ENCODE data around the gene CX3CR1. TPM values are rescaled to one million over a fixed set of nuclear protein-coding genes. Genes with fewer than 3 reads are reported as not detected.

CX3CR1 gene, protein sequence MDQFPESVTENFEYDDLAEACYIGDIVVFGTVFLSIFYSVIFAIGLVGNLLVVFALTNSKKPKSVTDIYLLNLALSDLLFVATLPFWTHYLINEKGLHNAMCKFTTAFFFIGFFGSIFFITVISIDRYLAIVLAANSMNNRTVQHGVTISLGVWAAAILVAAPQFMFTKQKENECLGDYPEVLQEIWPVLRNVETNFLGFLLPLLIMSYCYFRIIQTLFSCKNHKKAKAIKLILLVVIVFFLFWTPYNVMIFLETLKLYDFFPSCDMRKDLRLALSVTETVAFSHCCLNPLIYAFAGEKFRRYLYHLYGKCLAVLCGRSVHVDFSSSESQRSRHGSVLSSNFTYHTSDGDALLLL
- under 1 TPM; 0.67 to 0.94 (median 0.70) TPM for total RNA-seq
- long read RNA-seq, donor 1 = 0 reads
- long read RNA-seq, donor 2 = 0 reads

DNA sequence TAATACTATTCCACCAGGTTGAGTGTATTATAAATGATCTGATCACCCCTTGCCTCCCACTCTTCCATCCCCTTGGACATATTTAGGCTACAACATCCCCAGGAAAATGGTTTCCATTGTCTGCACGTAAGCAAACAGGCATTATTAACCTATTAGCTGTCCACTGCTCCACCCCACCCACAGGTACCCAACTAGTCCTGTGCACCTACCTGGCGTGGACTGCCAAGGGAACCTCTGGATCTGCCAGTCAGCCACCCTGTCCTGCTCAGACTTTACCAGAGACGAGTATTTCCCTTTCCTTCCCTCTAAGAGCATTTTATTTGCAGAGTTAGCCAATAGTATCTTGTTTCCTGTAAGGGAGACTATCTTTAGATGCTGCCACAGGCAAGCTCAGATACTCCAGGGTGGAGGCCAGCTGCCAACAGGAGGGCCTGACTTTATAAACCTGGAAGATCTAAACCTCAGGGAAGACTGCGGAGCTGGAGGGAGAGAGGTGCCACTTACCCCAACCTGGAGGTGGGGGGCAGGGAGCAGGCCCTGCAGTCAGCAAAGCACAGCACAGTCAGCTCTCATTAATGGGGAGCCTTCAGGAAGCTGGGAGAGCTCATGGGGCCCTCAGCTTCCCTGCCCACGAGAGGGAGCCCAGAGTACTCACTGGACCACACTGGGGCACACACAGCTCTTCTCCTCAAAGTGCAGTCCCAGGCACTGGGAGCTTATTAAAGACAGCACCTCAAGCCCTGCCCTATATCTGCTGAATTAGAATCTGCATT, at the start of gene CX3CR1:
TSS of gene CX3CR1 (minus strand) at position 292 of the 773 bp plus-strand sequence. CDS start 13,527 bp downstream, outside the sequence.
- no peaks in the 10 kb centered on the region for H3K36me3 ChIP-seq (ENCODE audit: low read depth)
- ATAC-seq = no peak
- no peaks in the 10 kb centered on the region for H3K4me1 ChIP-seq (ENCODE audit: low read depth)
- DNase-seq = no peak
- H3K9me3 ChIP-seq = no peaks in the 10 kb centered on the region
- intact Hi-C loops (cut with DNase I, micrococcal nuclease) = loop anchor here in 1 of 2 donors (10.0 kb wide), 1 partner anchor 155 kb away; no protein-coding TSS in a partner anchor
- TF ChIP-seq, protein P1, sequence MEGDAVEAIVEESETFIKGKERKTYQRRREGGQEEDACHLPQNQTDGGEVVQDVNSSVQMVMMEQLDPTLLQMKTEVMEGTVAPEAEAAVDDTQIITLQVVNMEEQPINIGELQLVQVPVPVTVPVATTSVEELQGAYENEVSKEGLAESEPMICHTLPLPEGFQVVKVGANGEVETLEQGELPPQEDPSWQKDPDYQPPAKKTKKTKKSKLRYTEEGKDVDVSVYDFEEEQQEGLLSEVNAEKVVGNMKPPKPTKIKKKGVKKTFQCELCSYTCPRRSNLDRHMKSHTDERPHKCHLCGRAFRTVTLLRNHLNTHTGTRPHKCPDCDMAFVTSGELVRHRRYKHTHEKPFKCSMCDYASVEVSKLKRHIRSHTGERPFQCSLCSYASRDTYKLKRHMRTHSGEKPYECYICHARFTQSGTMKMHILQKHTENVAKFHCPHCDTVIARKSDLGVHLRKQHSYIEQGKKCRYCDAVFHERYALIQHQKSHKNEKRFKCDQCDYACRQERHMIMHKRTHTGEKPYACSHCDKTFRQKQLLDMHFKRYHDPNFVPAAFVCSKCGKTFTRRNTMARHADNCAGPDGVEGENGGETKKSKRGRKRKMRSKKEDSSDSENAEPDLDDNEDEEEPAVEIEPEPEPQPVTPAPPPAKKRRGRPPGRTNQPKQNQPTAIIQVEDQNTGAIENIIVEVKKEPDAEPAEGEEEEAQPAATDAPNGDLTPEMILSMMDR (IDR thresholded peaks at IDR 0.05) = no peak
- no peak within 1 kb of the TSS for H3K4me3 ChIP-seq

- ATAC-seq = peak; percentile 72
- no peaks in the 10 kb centered on the region for H3K4me1 ChIP-seq (ENCODE audit: low read depth)
- DNase-seq = no peak
- TF ChIP-seq, protein P1 (IDR thresholded peaks at IDR 0.05) = no peak
- no peaks in the 10 kb centered on the region for H3K9me3 ChIP-seq
- H3K36me3 ChIP-seq (ENCODE audit: low read depth) = no peaks in the 10 kb centered on the region
- H3K4me3 ChIP-seq = no peak within 1 kb of the TSS
- intact Hi-C loops (cut with DNase I, micrococcal nuclease) = no loop called here
Observed at GRCh38 chr3:39329493-39329892, 49.7 kb upstream of the CX3CR1 start, which contains the start of gene CCR8. TSS of gene CCR8 (plus strand) at chr3:39329709. CDS start at chr3:39332332, 2,623 bp downstream.

- TF ChIP-seq, protein P1 (IDR thresholded peaks at IDR 0.05) = no peak
- intact Hi-C loops (cut with DNase I, micrococcal nuclease) = no loop called here
- no peaks in the 10 kb centered on the region for H3K4me1 ChIP-seq (ENCODE audit: low read depth)
- no peak for ATAC-seq
- no peaks in the 10 kb centered on the region for H3K9me3 ChIP-seq
- H3K4me3 ChIP-seq = no peak overlapping the region
- H3K36me3 ChIP-seq (ENCODE audit: low read depth) = no peaks in the 10 kb centered on the region
- DNase-seq = no peak
Observed at GRCh38 chr3:39327746-39328349, 48.0 kb upstream of the CX3CR1 start.

- TF ChIP-seq, protein P1 (IDR thresholded peaks at IDR 0.05) = no peak
- H3K9me3 ChIP-seq = no peaks in the 10 kb centered on the region
- DNase-seq = no peak
Observed at GRCh38 chr3:39327053-39327745, 47.4 kb upstream of the CX3CR1 start.

DNA sequence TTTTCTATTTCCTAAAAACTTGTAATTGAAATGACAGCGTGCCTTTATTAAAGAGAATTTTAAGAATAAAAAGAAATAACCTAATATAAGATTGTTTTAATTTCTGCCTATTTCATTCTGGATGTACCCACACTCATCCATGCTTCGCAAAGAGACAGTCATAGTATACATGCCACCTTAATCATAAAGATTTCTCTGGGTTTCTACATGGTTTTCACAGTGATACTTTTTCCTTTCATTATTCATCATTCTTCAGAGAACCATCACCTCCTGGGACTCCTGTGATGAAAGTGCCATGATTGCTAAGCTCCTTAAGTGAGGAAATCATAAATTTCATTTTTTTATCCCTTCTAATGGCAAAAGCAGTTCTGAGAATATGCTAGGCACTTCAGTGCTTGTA, 45.4 kb upstream of the CX3CR1 start:
- Histone ChIP-seq H3K36me3 (ENCODE audit: low read depth) (no peaks in the 10 kb centered on the region), H3K9me3 (no peaks in the 10 kb centered on the region), H3K4me1 (ENCODE audit: low read depth) (no peaks in the 10 kb centered on the region), H3K4me3 (no peak overlapping the region)
- TF ChIP-seq, protein P1 (IDR thresholded peaks at IDR 0.05) = no peak
- DNase-seq = no peak
- intact Hi-C loops (cut with DNase I, micrococcal nuclease) = no loop called here
- ATAC-seq = no peak

More at GRCh38 chr3:39327053-39327745, 47.4 kb upstream of the CX3CR1 start:
- Histone ChIP-seq H3K36me3 (ENCODE audit: low read depth) (no peaks in the 10 kb centered on the region), H3K4me1 (ENCODE audit: low read depth) (no peaks in the 10 kb centered on the region), H3K4me3 (no peak overlapping the region)
- no peak for ATAC-seq
- intact Hi-C loops (cut with DNase I, micrococcal nuclease) = no loop called here

Data from mucosa of descending colon (tissue), 3 donors.